Stimulated activated effector memory CD8-positive, alpha-beta T cell treated with anti-CD3 and anti-CD28 coated beads, Interleukin-12 subunit alpha, Interleukin-12 subunit beta, amount 100 ng/mL, for 72 hours (primary cell): Measurements from ENCODE around the gene LCN10.
A peak's percentile ranks its signal among the peaks of the same experiment; 100 is the strongest.
"Not testable (repeated sequence)": the region's sequence is repeated elsewhere in the genome, so short reads cannot be mapped to it uniquely, and the experiment has no call there.

Experiments used
- ATAC-seq: fragments of 150-1000 bp; cut with Tn5 transposase; 2 replicates; pipeline ENCODE4 v1.10.0; 2021
- DNase-seq, 2 donors: peaks; one replicate each; pipeline ENCODE4 v3.0.0; 2021 to 2022; ENCODE audit warnings: low spot score in 2 of 2
- H3K27ac Mint-ChIP-seq: one replicate; pipeline ENCODE4 v1.8.0; 2022; ENCODE audit warnings: mild to moderate bottlenecking, mixed read lengths
- H3K36me3 Mint-ChIP-seq: one replicate; pipeline ENCODE4 v1.8.0; 2022; ENCODE audit warnings: mild to moderate bottlenecking, mixed read lengths
- H3K4me1 Mint-ChIP-seq: one replicate; pipeline ENCODE4 v1.8.0; 2022; ENCODE audit warnings: mixed read lengths
- H3K4me3 Mint-ChIP-seq: one replicate; pipeline ENCODE4 v1.8.0; 2022; ENCODE audit warnings: mild to moderate bottlenecking, mixed read lengths
- H3K9me3 Mint-ChIP-seq: one replicate; pipeline ENCODE4 v1.8.0; 2022; ENCODE audit warnings: mixed read lengths

The LCN10 gene

DNA sequence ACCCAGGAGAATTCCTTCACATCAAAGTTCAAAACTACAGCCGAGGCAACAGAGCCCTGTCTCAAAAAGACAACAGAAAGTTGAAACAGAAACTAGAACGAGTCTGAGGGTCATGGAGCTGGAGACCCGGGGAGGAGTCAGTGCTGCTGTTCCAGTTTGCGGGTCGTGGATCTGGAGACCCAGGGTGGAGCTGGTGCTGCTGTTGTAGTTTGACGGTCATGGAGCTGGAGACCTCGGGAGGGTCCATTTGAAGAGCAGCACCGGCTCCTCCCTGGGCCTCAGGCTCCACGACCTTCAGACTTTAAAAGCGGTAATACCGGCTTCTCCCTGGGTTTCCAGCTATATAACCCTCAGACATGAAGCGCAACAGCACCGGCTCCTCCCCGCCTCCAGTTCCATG, 34.6 kb upstream of the LCN10 start:
- Mint-ChIP-seq H3K36me3 (no peaks in the 10 kb centered on the region), H3K27ac (no peak overlapping the region), H3K9me3 (peaks cover 7% of the 10 kb centered on the region), H3K4me1 (peaks cover 7% of the 10 kb centered on the region), H3K4me3 (no peak overlapping the region)
- no peak for ATAC-seq
- DNase-seq: no peak

- DNase-seq: no peak
- Mint-ChIP-seq H3K4me3 (no peak overlapping the region), H3K9me3 (peaks cover 7% of the 10 kb centered on the region), H3K36me3 (no peaks in the 10 kb centered on the region), H3K27ac (no peak overlapping the region), H3K4me1 (peaks cover 7% of the 10 kb centered on the region)
- no peak for ATAC-seq
Observed at GRCh38 chr9:136776947-136777346, 34.2 kb upstream of the LCN10 start.

GRCh38 chr9:136775191-136775590, 32.5 kb upstream of the LCN10 start:
- Mint-ChIP-seq H3K9me3 (peaks cover 7% of the 10 kb centered on the region), H3K4me3 (no peak overlapping the region), H3K27ac (no peak overlapping the region), H3K36me3 (no peaks in the 10 kb centered on the region), H3K4me1 (peaks cover 7% of the 10 kb centered on the region)
- no peak for ATAC-seq
- no peak for DNase-seq

GRCh38 chr9:136774416-136775045, 31.8 kb upstream of the LCN10 start:
- DNase-seq: no peak
- Mint-ChIP-seq H3K27ac (no peak overlapping the region), H3K4me3 (no peak overlapping the region), H3K36me3 (no peaks in the 10 kb centered on the region), H3K9me3 (peaks cover 7% of the 10 kb centered on the region), H3K4me1 (peaks cover 12% of the 10 kb centered on the region)
- ATAC-seq: no peak

DNA sequence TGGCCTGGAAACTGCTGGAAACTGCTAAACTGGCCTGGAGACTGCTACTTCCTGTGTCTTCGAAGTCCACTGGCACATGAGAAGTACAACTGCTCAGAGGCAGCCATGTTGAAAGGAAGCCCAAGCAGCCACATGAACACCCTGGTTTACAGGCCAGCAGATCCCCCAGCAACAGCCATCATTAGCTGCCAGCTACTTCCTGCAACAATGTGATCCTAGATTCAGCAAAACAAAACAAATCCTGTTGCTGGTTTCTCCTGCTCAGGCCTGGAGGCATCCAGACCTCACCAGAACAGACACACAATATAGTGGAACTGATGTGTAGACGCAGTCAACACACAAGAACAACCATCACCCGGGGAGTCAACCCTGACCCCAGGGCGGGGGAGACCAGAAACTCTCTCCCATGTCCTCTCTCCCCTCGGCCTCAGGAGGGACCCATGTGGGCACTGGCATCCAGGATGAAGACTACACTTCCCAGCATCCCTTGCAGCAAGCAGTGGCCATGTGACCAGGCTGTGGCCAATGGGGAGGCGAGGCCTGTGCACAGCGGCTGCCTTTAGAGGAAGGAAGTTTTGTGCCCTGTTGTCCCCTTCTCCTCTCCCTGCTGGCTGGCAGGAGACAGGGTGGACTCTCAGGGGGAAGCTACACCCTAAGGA, 30.8 kb upstream of the LCN10 start:
- H3K27ac Mint-ChIP-seq: no peak overlapping the region
- no peaks in the 10 kb centered on the region for H3K36me3 Mint-ChIP-seq
- ATAC-seq: peak; percentile 71

GRCh38 chr9:136771907-136772415, 29.2 kb upstream of the LCN10 start:
- H3K4me1 Mint-ChIP-seq: peaks cover 16% of the 10 kb centered on the region
- DNase-seq (no peak), ATAC-seq (no peak)
- H3K27ac Mint-ChIP-seq: peak overlapping the region; percentile 37
- no peak overlapping the region for H3K4me3 Mint-ChIP-seq
- peaks cover 7% of the 10 kb centered on the region for H3K9me3 Mint-ChIP-seq
- no peaks in the 10 kb centered on the region for H3K36me3 Mint-ChIP-seq

More for the DNA sequence above, 30.8 kb upstream of the LCN10 start:
- H3K9me3 Mint-ChIP-seq: peaks cover 7% of the 10 kb centered on the region
- H3K4me1 Mint-ChIP-seq: peaks cover 12% of the 10 kb centered on the region
- no peak overlapping the region for H3K4me3 Mint-ChIP-seq
- DNase-seq: peak in 1 of 2 donors; percentile 66

GRCh38 chr9:136769710-136770191, 27.0 kb upstream of the LCN10 start:
- H3K9me3 Mint-ChIP-seq: peaks cover 7% of the 10 kb centered on the region
- DNase-seq (peak; percentile 43 to 71), ATAC-seq (peak; percentile 68)
- H3K4me3 Mint-ChIP-seq: no peak overlapping the region
- no peak overlapping the region for H3K27ac Mint-ChIP-seq
- H3K36me3 Mint-ChIP-seq: no peaks in the 10 kb centered on the region
- H3K4me1 Mint-ChIP-seq: peaks cover 31% of the 10 kb centered on the region

- not testable (repeated sequence) for H3K36me3 Mint-ChIP-seq, DNase-seq, H3K9me3 Mint-ChIP-seq, ATAC-seq
- peak overlapping the region; percentile 83 for H3K27ac Mint-ChIP-seq
- H3K4me3 Mint-ChIP-seq: peak overlapping the region; percentile 36
- H3K4me1 Mint-ChIP-seq: peaks cover 24% of the 10 kb centered on the region
Observed at GRCh38 chr9:136766410-136767120, 23.8 kb upstream of the LCN10 start.

DNA sequence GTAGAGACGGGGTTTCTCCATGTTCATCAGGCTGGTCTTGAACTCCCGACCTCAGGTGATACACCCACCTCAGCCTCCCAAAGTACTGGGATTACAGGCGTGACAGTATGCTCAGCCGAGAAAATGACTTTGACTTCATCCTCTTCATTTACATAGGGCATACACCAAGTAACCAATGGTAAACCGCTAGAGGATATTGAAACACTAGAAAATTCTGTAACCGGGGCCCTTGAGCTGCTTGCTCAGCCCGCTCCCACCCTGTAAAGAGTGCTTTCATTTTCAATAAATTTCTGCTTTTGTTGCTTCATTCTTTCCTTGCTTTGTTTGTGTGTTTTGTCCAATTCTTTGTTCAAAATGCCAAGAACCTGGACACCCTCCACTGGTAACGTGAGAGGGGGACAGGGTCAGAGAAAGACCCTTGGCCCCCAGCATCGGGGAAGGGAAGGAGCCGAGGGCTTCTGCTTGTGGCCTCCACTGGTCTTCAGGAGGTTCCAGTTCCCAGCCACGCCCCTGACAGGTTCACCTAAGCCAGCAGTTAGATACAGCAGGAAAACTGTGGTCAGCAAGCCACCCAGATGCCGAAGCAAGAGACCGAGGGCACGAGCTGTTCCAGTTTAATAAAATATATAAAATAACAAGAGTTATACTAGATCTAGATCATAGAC, 23.1 kb upstream of the LCN10 start:
- Mint-ChIP-seq H3K27ac (peak overlapping the region; percentile 83), H3K4me3 (peak overlapping the region; percentile 36), H3K4me1 (peaks cover 24% of the 10 kb centered on the region)
- H3K36me3 Mint-ChIP-seq, DNase-seq, H3K9me3 Mint-ChIP-seq: not testable (repeated sequence)
- peak; percentile 61 for ATAC-seq

DNA sequence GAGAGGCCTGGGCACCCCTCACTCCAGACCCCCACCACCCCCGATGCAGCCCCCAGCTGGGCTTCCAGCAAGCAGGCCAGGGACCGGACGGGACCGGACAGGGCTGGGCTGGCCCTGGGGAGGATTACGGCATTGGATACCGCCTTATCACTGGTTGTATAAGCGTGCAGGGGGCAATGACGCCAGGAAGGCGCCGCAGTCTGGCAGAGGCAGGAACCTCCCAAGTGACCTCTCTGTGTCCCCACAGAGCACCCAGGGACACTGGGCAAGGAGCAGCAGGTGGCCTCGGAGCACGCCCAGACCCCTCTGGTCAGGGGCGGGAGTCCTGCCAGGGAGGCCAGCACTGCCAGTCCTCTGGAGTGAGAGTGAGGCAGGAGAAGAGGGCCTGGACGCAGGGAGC, 22.3 kb upstream of the LCN10 start:
- ATAC-seq (no peak), DNase-seq (no peak)
- H3K36me3 Mint-ChIP-seq: no peaks in the 10 kb centered on the region
- H3K4me1 Mint-ChIP-seq: peaks cover 24% of the 10 kb centered on the region
- H3K4me3 Mint-ChIP-seq: no peak overlapping the region
- H3K27ac Mint-ChIP-seq: no peak overlapping the region
- H3K9me3 Mint-ChIP-seq: no peaks in the 10 kb centered on the region

DNA sequence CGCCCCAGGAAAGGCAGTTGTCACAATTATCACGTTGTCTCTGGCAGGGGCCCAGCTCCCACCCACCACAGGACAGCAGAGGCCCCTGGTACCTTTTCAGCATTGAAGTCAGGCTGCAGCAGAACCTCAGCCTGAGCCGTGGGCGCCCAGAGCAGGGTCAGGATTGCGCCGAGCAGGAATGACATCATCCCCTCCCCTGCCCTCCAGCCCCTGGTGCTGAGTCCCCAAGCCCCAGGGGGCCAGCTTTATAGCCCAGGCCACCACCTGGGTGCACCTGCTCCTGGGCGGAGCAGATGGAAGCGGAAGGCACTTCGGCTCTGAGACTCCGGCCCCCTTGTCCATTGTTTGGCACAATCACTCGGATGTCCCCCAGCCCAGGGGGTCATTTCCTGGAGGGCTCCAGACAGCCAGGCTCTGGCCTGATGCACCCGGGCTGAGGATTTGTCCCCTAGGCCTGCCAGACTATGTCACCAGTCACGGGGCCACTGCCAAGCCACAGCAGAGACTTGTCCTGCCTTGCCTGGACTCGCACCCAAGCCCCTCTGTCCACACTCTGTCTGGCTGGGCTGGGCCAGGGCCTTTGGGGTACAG, 21.7 kb upstream of the LCN10 start, which contains the start of gene LCN15:
TSS of gene LCN15 (minus strand) at position 218 of the 591 bp plus-strand sequence. CDS start at position 188, 30 bp downstream.
- Mint-ChIP-seq H3K4me1 (peaks cover 19% of the 10 kb centered on the region), H3K9me3 (no peaks in the 10 kb centered on the region), H3K27ac (no peak within 1 kb of the TSS), H3K4me3 (no peak within 1 kb of the TSS), H3K36me3 (no peaks in the 10 kb centered on the region)
- no peak for DNase-seq
- ATAC-seq: no peak

GRCh38 chr9:136763649-136764035, 20.9 kb upstream of the LCN10 start:
- no peaks in the 10 kb centered on the region for H3K9me3 Mint-ChIP-seq
- no peak overlapping the region for H3K27ac Mint-ChIP-seq
- peaks cover 19% of the 10 kb centered on the region for H3K4me1 Mint-ChIP-seq
- ATAC-seq (no peak), DNase-seq (no peak)
- H3K4me3 Mint-ChIP-seq: no peak overlapping the region
- no peaks in the 10 kb centered on the region for H3K36me3 Mint-ChIP-seq

DNA sequence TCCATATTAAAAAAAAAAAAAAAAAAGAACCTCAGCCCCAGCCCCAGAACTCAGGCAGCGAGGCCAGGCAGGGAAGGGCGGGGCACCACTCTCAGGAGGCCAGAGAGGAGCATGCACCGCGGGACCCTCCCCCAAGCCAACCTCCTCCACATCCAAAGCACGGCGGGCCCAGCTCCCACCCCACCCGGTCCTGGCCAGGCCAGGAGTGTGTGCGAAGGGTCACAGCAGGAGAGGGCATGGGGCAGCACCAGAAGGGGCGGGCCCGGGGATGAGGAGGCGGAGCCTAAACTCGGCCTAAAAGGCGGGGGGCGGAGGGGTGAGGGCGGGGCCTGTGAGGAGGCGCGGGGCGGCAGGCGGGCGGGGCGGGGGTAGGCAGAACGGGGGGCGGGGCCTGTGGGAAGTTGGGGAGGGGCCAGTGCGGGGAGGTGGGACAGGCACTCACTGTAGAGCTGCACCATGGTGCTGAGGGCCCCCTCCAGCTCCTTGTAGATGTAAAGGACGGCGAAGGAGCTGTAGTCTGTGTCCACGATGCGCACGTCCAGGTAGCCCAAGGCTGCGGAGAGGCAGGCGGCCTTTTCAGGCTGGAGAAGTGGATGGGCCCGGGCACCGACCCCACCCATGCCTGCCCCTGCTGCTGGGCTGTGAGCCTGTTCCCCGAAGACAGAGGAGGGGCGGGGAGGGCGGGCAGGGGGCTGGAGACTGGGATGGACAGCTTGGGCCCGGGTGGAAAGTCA, 20.3 kb upstream of the LCN10 start:
- no peaks in the 10 kb centered on the region for H3K9me3 Mint-ChIP-seq
- ATAC-seq (no peak), DNase-seq (no peak)
- no peaks in the 10 kb centered on the region for H3K36me3 Mint-ChIP-seq
- H3K4me3 Mint-ChIP-seq: no peak overlapping the region
- H3K27ac Mint-ChIP-seq: no peak overlapping the region
- H3K4me1 Mint-ChIP-seq: peaks cover 19% of the 10 kb centered on the region

GRCh38 chr9:136762221-136762691, 19.5 kb upstream of the LCN10 start:
- H3K36me3 Mint-ChIP-seq: no peaks in the 10 kb centered on the region
- H3K4me1 Mint-ChIP-seq: peaks cover 18% of the 10 kb centered on the region
- no peak overlapping the region for H3K4me3 Mint-ChIP-seq
- no peak overlapping the region for H3K27ac Mint-ChIP-seq
- ATAC-seq: no peak
- no peak for DNase-seq
- no peaks in the 10 kb centered on the region for H3K9me3 Mint-ChIP-seq
